Adrenal gland (tissue), 5 donors: ENCODE data around the gene FAM184B.

ENCODE experiments used
- POLR2A ChIP-seq, 2 donors: fragments of 450-650 bp; IDR thresholded peaks; one replicate each; pipeline ENCODE4 v1.6.1; 2017; ENCODE audit warnings: antibody characterized with exemption in 2 of 2, mild to moderate bottlenecking in 2 of 2, moderate library complexity in 1 of 2
- TF ChIP-seq, protein P1 (sequence below), 6 experiments: fragments of 450-650 bp in 4 of 6; fragments of 200-600 bp in 2 of 6; sonication (generic) in 1 of 6; IDR thresholded peaks; 1 replicate in 5 of 6; 2 replicates in 1 of 6; pipeline versions ENCODE4 v1.5.1 to v1.8.0; 2016 to 2021; ENCODE audit warnings: antibody characterized with exemption in 6 of 6, mild to moderate bottlenecking in 2 of 6, moderate library complexity in 1 of 6
- donor health status: DM: no; HTN: no; CAD: no.

DNA sequence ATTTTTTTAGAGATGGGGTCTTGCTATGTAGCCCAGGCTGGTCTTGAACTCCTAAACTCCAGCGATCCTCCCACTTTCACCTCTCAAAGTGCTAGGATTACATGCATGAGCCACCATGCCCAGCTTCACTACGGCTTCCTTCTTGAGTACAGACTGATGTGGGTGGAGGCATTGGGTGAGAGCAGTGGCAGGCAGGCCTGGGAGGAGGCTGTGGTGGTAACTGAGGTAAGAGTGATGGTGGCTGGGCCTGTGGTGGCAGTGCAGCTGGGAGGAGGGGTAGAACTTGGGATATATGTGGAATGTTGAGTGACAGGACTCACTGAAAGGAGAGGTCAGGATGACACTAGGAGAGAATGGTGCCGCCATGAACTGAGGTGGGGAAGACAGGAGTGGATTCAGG, 86.1 kb downstream of the FAM184B start:
- TF ChIP-seq, protein P1, sequence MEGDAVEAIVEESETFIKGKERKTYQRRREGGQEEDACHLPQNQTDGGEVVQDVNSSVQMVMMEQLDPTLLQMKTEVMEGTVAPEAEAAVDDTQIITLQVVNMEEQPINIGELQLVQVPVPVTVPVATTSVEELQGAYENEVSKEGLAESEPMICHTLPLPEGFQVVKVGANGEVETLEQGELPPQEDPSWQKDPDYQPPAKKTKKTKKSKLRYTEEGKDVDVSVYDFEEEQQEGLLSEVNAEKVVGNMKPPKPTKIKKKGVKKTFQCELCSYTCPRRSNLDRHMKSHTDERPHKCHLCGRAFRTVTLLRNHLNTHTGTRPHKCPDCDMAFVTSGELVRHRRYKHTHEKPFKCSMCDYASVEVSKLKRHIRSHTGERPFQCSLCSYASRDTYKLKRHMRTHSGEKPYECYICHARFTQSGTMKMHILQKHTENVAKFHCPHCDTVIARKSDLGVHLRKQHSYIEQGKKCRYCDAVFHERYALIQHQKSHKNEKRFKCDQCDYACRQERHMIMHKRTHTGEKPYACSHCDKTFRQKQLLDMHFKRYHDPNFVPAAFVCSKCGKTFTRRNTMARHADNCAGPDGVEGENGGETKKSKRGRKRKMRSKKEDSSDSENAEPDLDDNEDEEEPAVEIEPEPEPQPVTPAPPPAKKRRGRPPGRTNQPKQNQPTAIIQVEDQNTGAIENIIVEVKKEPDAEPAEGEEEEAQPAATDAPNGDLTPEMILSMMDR (IDR thresholded peaks at IDR 0.05): no peak
- no peak for TF ChIP-seq POLR2A (IDR thresholded peaks at IDR 0.05)
